Chondrocyte (in vitro differentiated cells): Measurements from ENCODE around the gene CDYL. TPM values are rescaled to one million over a fixed set of nuclear protein-coding genes. Genes with fewer than 3 reads are reported as not detected.

Source experiments
- DNase-seq: peaks from one replicate; pipeline ENCODE4 v3.0.0; 2021; ENCODE audit warnings: mixed read lengths, low spot score
- H3K27ac Mint-ChIP-seq: one replicate; pipeline ENCODE4 v1.8.0; 2021; ENCODE audit warnings: mild to moderate bottlenecking, moderate library complexity, mixed read lengths; ENCODE audit not compliant: unreplicated experiment
- H3K27me3 Mint-ChIP-seq: 2 replicates; pipeline ENCODE4 v1.8.0; 2021; ENCODE audit warnings: low read depth, mixed read lengths
- H3K36me3 Mint-ChIP-seq: 2 replicates; pipeline ENCODE4 v1.8.0; 2021; ENCODE audit warnings: low read depth, mixed read lengths
- H3K4me1 Mint-ChIP-seq: 2 replicates; pipeline ENCODE4 v1.8.0; 2021; ENCODE audit warnings: low read depth, mild to moderate bottlenecking, mixed read lengths
- H3K4me3 Mint-ChIP-seq: one replicate; pipeline ENCODE4 v1.8.0; 2021; ENCODE audit warnings: mild to moderate bottlenecking, moderate library complexity, mixed read lengths; ENCODE audit not compliant: unreplicated experiment
- H3K9me3 Mint-ChIP-seq: 2 replicates; pipeline ENCODE4 v1.8.0; 2021; ENCODE audit warnings: low read depth, mixed read lengths
- CTCF ChIP-seq: fragments of 200-600 bp; sonication (generic); IDR thresholded peaks from 2 replicates; pipeline ENCODE4 v1.5.0; 2021; ENCODE audit warnings: antibody characterized with exemption, mild to moderate bottlenecking, moderate library complexity
- total RNA-seq: library from RNA; stranded (reverse); gene quantifications from 3 replicates; pipeline ENCODE4 v1.2.1, GENCODE V29; 2021

CDYL gene
- total RNA-seq, 1 donor from 2014 or later: 63.7 TPM

- H3K27ac Mint-ChIP-seq: peak overlapping the region; percentile 73
- H3K4me1 Mint-ChIP-seq: peaks cover 57% of the 10 kb centered on the region
These were observed 30.1 kb downstream of the CDYL start for GRCh38 chr6:4806337-4806725.

DNA sequence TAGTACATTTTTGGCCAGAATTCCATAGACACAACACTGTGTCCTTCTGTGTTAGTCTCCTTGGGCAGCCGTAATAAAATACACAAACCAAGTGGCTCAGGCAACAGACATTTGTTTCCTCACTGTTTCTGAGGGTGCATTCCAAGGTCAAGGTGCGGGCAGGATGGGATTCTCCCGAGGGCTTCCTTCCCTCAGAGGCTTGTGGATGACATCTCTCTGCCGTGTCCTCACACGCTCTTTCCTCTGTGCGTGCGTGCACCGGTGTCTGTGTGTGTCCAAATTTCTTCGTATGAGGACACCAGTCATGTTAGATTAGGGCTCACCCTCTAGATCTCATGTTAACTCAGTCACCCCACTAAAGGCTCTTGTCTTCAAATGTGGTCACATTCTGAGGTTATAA, 30.6 kb downstream of the CDYL start:
- Mint-ChIP-seq H3K4me3 (no peak overlapping the region), H3K4me1 (peaks cover 60% of the 10 kb centered on the region), H3K36me3 (no peaks in the 10 kb centered on the region), H3K9me3 (no peaks in the 10 kb centered on the region), H3K27ac (peak overlapping the region; percentile 73), H3K27me3 (no peaks in the 10 kb centered on the region)
- TF ChIP-seq CTCF: no peak
- no peak for DNase-seq

More at GRCh38 chr6:4806337-4806725, 30.1 kb downstream of the CDYL start:
- Mint-ChIP-seq H3K9me3 (peaks cover 4% of the 10 kb centered on the region), H3K27me3 (no peaks in the 10 kb centered on the region), H3K4me3 (no peak overlapping the region), H3K36me3 (no peaks in the 10 kb centered on the region)
- TF ChIP-seq CTCF: peak; percentile 56
- no peak for DNase-seq

DNA sequence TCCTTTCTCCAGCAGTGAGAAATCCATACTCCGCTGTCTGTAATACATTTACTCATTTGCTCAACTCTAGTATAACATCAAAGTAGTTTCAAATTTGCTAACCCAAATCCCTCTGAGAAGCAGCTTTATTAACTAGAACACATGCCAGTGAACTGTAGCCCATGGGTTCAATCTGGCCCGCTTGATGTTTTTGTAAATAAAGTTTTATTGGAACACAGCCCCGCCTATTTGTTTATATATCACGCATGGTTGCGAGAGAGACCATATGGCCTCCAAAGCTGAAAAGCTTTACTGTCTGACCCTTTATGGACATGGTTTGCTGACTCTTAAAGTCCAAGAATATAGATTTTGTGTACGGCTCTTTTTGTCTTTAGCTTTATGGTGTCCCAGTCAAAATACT, 32.2 kb downstream of the CDYL start:
- Mint-ChIP-seq H3K4me3 (no peak overlapping the region), H3K27me3 (no peaks in the 10 kb centered on the region), H3K4me1 (peaks cover 62% of the 10 kb centered on the region), H3K27ac (no peak overlapping the region), H3K9me3 (no peaks in the 10 kb centered on the region), H3K36me3 (no peaks in the 10 kb centered on the region)
- no peak for DNase-seq
- TF ChIP-seq CTCF: no peak

- H3K36me3 Mint-ChIP-seq: no peaks in the 10 kb centered on the region
- peaks cover 69% of the 10 kb centered on the region for H3K4me1 Mint-ChIP-seq
- no peaks in the 10 kb centered on the region for H3K27me3 Mint-ChIP-seq
- no peak overlapping the region for H3K27ac Mint-ChIP-seq
- H3K4me3 Mint-ChIP-seq: no peak overlapping the region
- no peak for TF ChIP-seq CTCF
- H3K9me3 Mint-ChIP-seq: no peaks in the 10 kb centered on the region
- no peak for DNase-seq
These were observed 34.1 kb downstream of the CDYL start for GRCh38 chr6:4809999-4810918.

DNA sequence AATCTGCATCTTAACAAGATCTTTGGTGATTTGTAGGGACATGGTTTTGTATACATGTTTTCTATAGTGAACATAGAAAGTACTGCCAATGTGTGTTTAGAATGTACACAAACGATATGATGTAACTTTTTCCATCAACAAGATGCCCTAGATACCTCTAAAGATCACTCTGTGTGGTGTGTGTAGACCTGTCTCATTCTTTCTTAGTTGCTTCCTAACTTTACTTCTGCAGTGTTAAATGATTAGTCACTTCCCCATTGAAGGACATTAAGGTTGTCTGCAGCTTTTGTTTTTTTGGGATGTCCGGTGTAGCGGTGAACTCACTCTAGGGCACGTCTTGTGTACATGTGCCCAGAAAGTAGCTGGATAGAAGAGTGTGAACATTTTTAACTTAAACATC, 35.9 kb downstream of the CDYL start:
- DNase-seq: no peak
- H3K27me3 Mint-ChIP-seq: no peaks in the 10 kb centered on the region
- no peak for TF ChIP-seq CTCF
- no peak overlapping the region for H3K27ac Mint-ChIP-seq
- no peak overlapping the region for H3K4me3 Mint-ChIP-seq
- H3K9me3 Mint-ChIP-seq: no peaks in the 10 kb centered on the region
- peaks cover 61% of the 10 kb centered on the region for H3K4me1 Mint-ChIP-seq
- H3K36me3 Mint-ChIP-seq: no peaks in the 10 kb centered on the region
